HepG2 (cell line): ENCODE measurements around the gene DLL1. TPM values are rescaled to one million over a fixed set of nuclear protein-coding genes. Genes with fewer than 3 reads are reported as not detected.
A peak's percentile ranks its signal among the peaks of the same experiment; 100 is the strongest.

Experiments
- ATF7-NPFF ChIP-seq: sonication (generic); formaldehyde crosslinking; IDR thresholded peaks from 2 replicates; pipeline ENCODE4 v1.8.1; 2023; ENCODE audit warnings: mild to moderate bottlenecking, low read depth, missing genetic modification reagents, moderate library complexity
- BRD4 ChIP-seq: sonication (generic); formaldehyde crosslinking; IDR thresholded peaks from 2 replicates; pipeline ENCODE4 v1.4.0; 2020; ENCODE audit warnings: missing genetic modification reagents
- HOXA9 ChIP-seq: sonication (generic); formaldehyde crosslinking; IDR thresholded peaks from 2 replicates; pipeline ENCODE4 v1.8.1; 2022; ENCODE audit warnings: missing genetic modification reagents, mild to moderate bottlenecking, moderate library complexity, borderline replicate concordance
- LCORL ChIP-seq, 2 experiments: fragments of 450-650 bp in 1 of 2; sonication (generic) in 1 of 2; formaldehyde crosslinking in 1 of 2; IDR thresholded peaks; 2 replicates each; pipeline versions ENCODE4 v1.5.0 to v1.6.1; 2017 to 2020; ENCODE audit warnings: antibody characterized with exemption in 1 of 2, missing genetic modification reagents in 1 of 2
- MBD4 ChIP-seq: IDR thresholded peaks from 2 replicates; pipeline ENCODE4 v1.6.1; 2012; ENCODE audit warnings: low read length, inconsistent platforms, borderline replicate concordance
- MXD4 ChIP-seq: IDR thresholded peaks from 2 replicates; pipeline ENCODE4 v1.6.1; 2016; ENCODE audit warnings: mild to moderate bottlenecking, missing biosample characterization, missing genetic modification reagents
- MYC ChIP-seq: sonication (generic); formaldehyde crosslinking; IDR thresholded peaks from 2 replicates; pipeline ENCODE4 v1.9.0; 2021; ENCODE audit warnings: missing genetic modification reagents, borderline replicate concordance
- SIN3A ChIP-seq: IDR thresholded peaks from 2 replicates; pipeline ENCODE4 v1.6.1; 2011; ENCODE audit warnings: low read depth, mild to moderate bottlenecking, control low read depth, low read length, borderline replicate concordance
- SPEN ChIP-seq: sonication (generic); formaldehyde crosslinking; IDR thresholded peaks from 2 replicates; pipeline ENCODE4 v1.5.1; 2020; ENCODE audit warnings: low read depth, mild to moderate bottlenecking, missing genetic modification reagents
- TP53 ChIP-seq: sonication (generic); formaldehyde crosslinking; conservative IDR thresholded peaks from 2 replicates; pipeline ENCODE4 v1.4.0; 2020; ENCODE audit warnings: missing genetic modification reagents
- ZBTB44 ChIP-seq: sonication (generic); formaldehyde crosslinking; IDR thresholded peaks from 2 replicates; pipeline ENCODE4 v1.4.0; 2020; ENCODE audit warnings: missing genetic modification reagents
- ZFP90 ChIP-seq: sonication (generic); formaldehyde crosslinking; IDR thresholded peaks from 2 replicates; pipeline ENCODE4 v1.8.0; 2022; ENCODE audit warnings: missing genetic modification reagents, mild to moderate bottlenecking, inconsistent platforms, borderline replicate concordance
- ZNF441 ChIP-seq: sonication (generic); formaldehyde crosslinking; IDR thresholded peaks from 2 replicates; pipeline ENCODE4 v1.7.0; 2021; ENCODE audit warnings: missing genetic modification reagents, borderline replicate concordance
- ZNF564 ChIP-seq: sonication (generic); formaldehyde crosslinking; IDR thresholded peaks from 2 replicates; pipeline ENCODE4 v1.8.1; 2023; ENCODE audit warnings: mild to moderate bottlenecking, missing genetic modification reagents
- ZNF891 ChIP-seq: sonication (generic); formaldehyde crosslinking; IDR thresholded peaks from 2 replicates; pipeline ENCODE4 v1.5.0; 2020; ENCODE audit warnings: mild to moderate bottlenecking, missing genetic modification reagents
- polyA plus RNA-seq, 8 experiments: library from polyadenylated mRNA; depleted of rRNA in 3 of 8; stranded (reverse) in 7 of 8; unstranded in 1 of 8; fragments of >200 nt; fragmentation: Illumina TruSeq in 4 of 8; extraction: Trizol in 4 of 8; gene quantifications; 2 replicates each; pipeline versions ENCODE4 v1.2.1 to v1.2.3, GENCODE V29; 2011 to 2016; ENCODE audit warnings: low read depth in 4 of 8, missing spikeins in 1 of 8, mixed read lengths in 1 of 8; ENCODE audit not compliant: insufficient read depth in 1 of 8
- total RNA-seq, 5 experiments: library from RNA; depleted of rRNA; stranded (reverse); fragments of >200 nt; fragmentation: Illumina TruSeq; extraction: Trizol; gene quantifications; 2 replicates each; pipeline ENCODE4 v1.2.3, GENCODE V29; 2016; ENCODE audit warnings: low read depth in 1 of 5
- TF ChIP-seq, protein P1 (sequence below): sonication (generic); formaldehyde crosslinking; IDR thresholded peaks from 2 replicates; pipeline ENCODE4 v1.8.1; 2023; ENCODE audit warnings: missing genetic modification reagents, mild to moderate bottlenecking, borderline replicate concordance
- TF ChIP-seq, protein P2 (sequence below): sonication (generic); formaldehyde crosslinking; IDR thresholded peaks from 2 replicates; pipeline ENCODE4 v1.5.1; 2020; ENCODE audit warnings: missing genetic modification reagents, mild to moderate bottlenecking, borderline replicate concordance
- TF ChIP-seq, protein P3 (sequence below): sonication (generic); formaldehyde crosslinking; IDR thresholded peaks from 2 replicates; pipeline ENCODE4 v1.4.0; 2020; ENCODE audit warnings: missing genetic modification reagents, borderline replicate concordance
- TF ChIP-seq, protein P4 (sequence below): sonication (generic); formaldehyde crosslinking; IDR thresholded peaks from 2 replicates; pipeline ENCODE4 v1.4.0; 2020; ENCODE audit warnings: missing genetic modification reagents, mild to moderate bottlenecking, borderline replicate concordance

DLL1 gene
- total and polyA plus RNA-seq, 2 of the 13 experiments (the other 11 are each of a cell fraction or from before 2014, with no cell fraction given) = not detected

- TF ChIP-seq ZNF891 (no peak), SIN3A (no peak), SPEN (CRISPR knock-in tag) (no peak), LCORL (IDR thresholded peaks at IDR 0.05) (no peak), LCORL (CRISPR knock-in tag; IDR thresholded peaks at IDR 0.05) (peak; percentile 44), MYC (CRISPR knock-in tag) (no peak), TP53 (CRISPR knock-in tag) (no peak), BRD4 (CRISPR knock-in tag) (0 out of 2 replicates have a peak, but pooled peaks have one; percentile 21), HOXA9 (CRISPR knock-in tag) (no peak), ZBTB44 (CRISPR knock-in tag) (0 out of 2 replicates have a peak, but pooled peaks have one; percentile 14), ZNF441 (CRISPR knock-in tag) (no peak), ZNF564 (no peak), ATF7-NPFF (no peak), MXD4 (CRISPR knock-in tag) (no peak), MBD4 (no peak), ZFP90 (CRISPR knock-in tag) (no peak)
- TF ChIP-seq, protein P1, sequence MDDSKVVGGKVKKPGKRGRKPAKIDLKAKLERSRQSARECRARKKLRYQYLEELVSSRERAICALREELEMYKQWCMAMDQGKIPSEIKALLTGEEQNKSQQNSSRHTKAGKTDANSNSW (CRISPR knock-in tag) = no peak
- TF ChIP-seq, protein P2, sequence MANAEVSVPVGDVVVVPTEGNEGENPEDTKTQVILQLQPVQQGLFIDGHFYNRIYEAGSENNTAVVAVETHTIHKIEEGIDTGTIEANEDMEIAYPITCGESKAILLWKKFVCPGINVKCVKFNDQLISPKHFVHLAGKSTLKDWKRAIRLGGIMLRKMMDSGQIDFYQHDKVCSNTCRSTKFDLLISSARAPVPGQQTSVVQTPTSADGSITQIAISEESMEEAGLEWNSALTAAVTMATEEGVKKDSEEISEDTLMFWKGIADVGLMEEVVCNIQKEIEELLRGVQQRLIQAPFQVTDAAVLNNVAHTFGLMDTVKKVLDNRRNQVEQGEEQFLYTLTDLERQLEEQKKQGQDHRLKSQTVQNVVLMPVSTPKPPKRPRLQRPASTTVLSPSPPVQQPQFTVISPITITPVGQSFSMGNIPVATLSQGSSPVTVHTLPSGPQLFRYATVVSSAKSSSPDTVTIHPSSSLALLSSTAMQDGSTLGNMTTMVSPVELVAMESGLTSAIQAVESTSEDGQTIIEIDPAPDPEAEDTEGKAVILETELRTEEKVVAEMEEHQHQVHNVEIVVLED (CRISPR knock-in tag) = no peak
- TF ChIP-seq, protein P3, sequence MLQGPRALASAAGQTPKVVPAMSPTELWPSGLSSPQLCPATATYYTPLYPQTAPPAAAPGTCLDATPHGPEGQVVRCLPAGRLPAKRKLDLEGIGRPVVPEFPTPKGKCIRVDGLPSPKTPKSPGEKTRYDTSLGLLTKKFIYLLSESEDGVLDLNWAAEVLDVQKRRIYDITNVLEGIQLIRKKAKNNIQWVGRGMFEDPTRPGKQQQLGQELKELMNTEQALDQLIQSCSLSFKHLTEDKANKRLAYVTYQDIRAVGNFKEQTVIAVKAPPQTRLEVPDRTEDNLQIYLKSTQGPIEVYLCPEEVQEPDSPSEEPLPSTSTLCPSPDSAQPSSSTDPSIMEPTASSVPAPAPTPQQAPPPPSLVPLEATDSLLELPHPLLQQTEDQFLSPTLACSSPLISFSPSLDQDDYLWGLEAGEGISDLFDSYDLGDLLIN (CRISPR knock-in tag) = peak; percentile 62; the same call in 1 of the 2 replicates
- TF ChIP-seq, protein P4, sequence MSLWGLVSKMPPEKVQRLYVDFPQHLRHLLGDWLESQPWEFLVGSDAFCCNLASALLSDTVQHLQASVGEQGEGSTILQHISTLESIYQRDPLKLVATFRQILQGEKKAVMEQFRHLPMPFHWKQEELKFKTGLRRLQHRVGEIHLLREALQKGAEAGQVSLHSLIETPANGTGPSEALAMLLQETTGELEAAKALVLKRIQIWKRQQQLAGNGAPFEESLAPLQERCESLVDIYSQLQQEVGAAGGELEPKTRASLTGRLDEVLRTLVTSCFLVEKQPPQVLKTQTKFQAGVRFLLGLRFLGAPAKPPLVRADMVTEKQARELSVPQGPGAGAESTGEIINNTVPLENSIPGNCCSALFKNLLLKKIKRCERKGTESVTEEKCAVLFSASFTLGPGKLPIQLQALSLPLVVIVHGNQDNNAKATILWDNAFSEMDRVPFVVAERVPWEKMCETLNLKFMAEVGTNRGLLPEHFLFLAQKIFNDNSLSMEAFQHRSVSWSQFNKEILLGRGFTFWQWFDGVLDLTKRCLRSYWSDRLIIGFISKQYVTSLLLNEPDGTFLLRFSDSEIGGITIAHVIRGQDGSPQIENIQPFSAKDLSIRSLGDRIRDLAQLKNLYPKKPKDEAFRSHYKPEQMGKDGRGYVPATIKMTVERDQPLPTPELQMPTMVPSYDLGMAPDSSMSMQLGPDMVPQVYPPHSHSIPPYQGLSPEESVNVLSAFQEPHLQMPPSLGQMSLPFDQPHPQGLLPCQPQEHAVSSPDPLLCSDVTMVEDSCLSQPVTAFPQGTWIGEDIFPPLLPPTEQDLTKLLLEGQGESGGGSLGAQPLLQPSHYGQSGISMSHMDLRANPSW (CRISPR knock-in tag) = no peak
These were observed 15.0 kb upstream of the DLL1 start (continued) for GRCh38 chr6:170305805-170306323.
